Pons (tissue), 1 donor: ENCODE results near the gene ENTPD2.
A peak's percentile ranks its signal among the peaks of the same experiment; 100 is the strongest.
"Not testable (repeated sequence)": the region's sequence is repeated elsewhere in the genome, so short reads cannot be mapped to it uniquely, and the experiment has no call there.

Source experiments
- DNase-seq: peaks from one replicate; pipeline ENCODE4 v3.0.0-alpha.2; 2016; ENCODE audit warnings: low spot score

Gene ENTPD2

GRCh38 chr9:137064027-137064879, 10.4 kb upstream of the ENTPD2 start:
- no peak for DNase-seq

- no peak for DNase-seq
Observed at GRCh38 chr9:137063311-137064026, 9.6 kb upstream of the ENTPD2 start.

- not testable (repeated sequence) for DNase-seq
Observed at GRCh38 chr9:137062798-137063197, 8.9 kb upstream of the ENTPD2 start.

GRCh38 chr9:137062384-137062783, 8.5 kb upstream of the ENTPD2 start:
- no peak for DNase-seq

GRCh38 chr9:137058521-137059234, 4.8 kb upstream of the ENTPD2 start:
- DNase-seq, result no peak

- DNase-seq, result no peak
Observed at GRCh38 chr9:137057545-137057944, 3.7 kb upstream of the ENTPD2 start.

GRCh38 chr9:137056739-137057415, 3.0 kb upstream of the ENTPD2 start:
- DNase-seq, result no peak

GRCh38 chr9:137055385-137056364, 1.8 kb upstream of the ENTPD2 start:
- peak; percentile 97 for DNase-seq

GRCh38 chr9:137054932-137055384, 1.1 kb upstream of the ENTPD2 start:
- DNase-seq, result no peak

GRCh38 chr9:137052998-137053943, 590 bp downstream of the ENTPD2 start:
- DNase-seq, result no peak

- DNase-seq, result no peak
Observed at GRCh38 chr9:137052293-137052692, 1.6 kb downstream of the ENTPD2 start.

- DNase-seq, result no peak
Observed at GRCh38 chr9:137051145-137051724, 2.6 kb downstream of the ENTPD2 start.

GRCh38 chr9:137050570-137050969, 3.3 kb downstream of the ENTPD2 start:
- DNase-seq, result no peak

- no peak for DNase-seq
Observed at GRCh38 chr9:137049544-137050449, 4.1 kb downstream of the ENTPD2 start.

- no peak for DNase-seq
Observed at GRCh38 chr9:137048655-137049543, 5.0 kb downstream of the ENTPD2 start.

- DNase-seq, result peak; percentile 59
Observed at GRCh38 chr9:137046088-137046787, 7.6 kb downstream of the ENTPD2 start, which contains the start of gene NPDC1. Gene NPDC1, minus strand, starts transcription at chr9:137046177. Its CDS starts 188 bp downstream, at chr9:137045989.
